Breast epithelium (tissue), 3 donors: ENCODE data around the gene POLDIP2.

Experiments
- POLR2A ChIP-seq: fragments of 450-650 bp; IDR thresholded peaks from one replicate; pipeline ENCODE4 v1.6.1; 2016; ENCODE audit warnings: antibody characterized with exemption, mild to moderate bottlenecking, moderate library complexity
- TF ChIP-seq, protein P1 (sequence below), 3 donors: fragments of 450-650 bp; IDR thresholded peaks; one replicate each; pipeline ENCODE4 v1.5.1; 2016 to 2017; ENCODE audit warnings: antibody characterized with exemption in 3 of 3, mild to moderate bottlenecking in 3 of 3, moderate library complexity in 3 of 3

DNA sequence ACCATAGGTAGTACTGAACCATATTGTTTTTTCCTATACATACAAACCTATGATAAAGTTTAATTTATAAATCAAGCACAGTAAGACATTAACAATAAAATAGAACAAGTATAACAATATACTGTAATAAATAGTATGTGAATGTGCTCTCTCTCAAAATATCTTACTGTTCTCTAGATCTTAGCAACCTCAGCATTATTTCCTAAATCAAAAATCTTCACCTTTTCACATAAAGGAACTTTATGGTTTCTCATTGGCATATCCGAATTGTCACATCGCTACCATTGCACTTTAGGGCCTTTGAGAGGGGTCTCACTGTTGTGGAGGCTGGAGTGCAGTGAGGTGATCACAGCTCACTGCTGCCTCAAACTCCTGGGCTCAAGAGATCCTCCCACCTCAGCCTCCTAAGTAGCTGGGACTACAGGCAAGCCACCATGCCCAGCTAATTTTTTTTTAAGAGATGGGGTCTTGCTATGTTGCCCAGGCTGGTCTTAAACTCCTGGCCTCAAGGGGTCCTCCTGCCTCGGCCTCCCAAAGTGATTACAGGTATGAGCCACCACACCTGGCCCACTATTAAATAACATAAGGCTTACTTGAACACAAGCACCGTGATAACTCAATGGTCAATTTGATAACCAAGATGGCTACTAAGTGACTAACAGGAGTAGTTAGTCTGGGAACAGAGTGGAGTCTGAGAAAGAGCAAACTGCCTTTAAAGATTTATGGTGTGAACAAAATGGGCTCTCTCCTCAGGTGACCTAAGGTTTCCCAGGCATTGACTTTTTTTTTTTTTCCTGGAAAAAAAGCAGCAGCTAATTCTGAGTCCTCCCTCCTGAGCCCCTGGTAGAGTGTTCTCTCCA lies 41.3 kb downstream of the POLDIP2 start:
- TF ChIP-seq, protein P1, sequence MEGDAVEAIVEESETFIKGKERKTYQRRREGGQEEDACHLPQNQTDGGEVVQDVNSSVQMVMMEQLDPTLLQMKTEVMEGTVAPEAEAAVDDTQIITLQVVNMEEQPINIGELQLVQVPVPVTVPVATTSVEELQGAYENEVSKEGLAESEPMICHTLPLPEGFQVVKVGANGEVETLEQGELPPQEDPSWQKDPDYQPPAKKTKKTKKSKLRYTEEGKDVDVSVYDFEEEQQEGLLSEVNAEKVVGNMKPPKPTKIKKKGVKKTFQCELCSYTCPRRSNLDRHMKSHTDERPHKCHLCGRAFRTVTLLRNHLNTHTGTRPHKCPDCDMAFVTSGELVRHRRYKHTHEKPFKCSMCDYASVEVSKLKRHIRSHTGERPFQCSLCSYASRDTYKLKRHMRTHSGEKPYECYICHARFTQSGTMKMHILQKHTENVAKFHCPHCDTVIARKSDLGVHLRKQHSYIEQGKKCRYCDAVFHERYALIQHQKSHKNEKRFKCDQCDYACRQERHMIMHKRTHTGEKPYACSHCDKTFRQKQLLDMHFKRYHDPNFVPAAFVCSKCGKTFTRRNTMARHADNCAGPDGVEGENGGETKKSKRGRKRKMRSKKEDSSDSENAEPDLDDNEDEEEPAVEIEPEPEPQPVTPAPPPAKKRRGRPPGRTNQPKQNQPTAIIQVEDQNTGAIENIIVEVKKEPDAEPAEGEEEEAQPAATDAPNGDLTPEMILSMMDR (IDR thresholded peaks at IDR 0.05), result no peak
- TF ChIP-seq POLR2A, result no peak
